NT2/D1 (cell line): Measurements from ENCODE around the gene RFX8.
"Not testable (repeated sequence)": the region's sequence is repeated elsewhere in the genome, so short reads cannot be mapped to it uniquely, and the experiment has no call there.

ENCODE experiments used
- DNase-seq: peaks from one replicate; pipeline ENCODE4 v3.0.0-alpha.2; 2011; ENCODE audit warnings: low read depth, low spot score
- H3K27me3 ChIP-seq: 2 replicates; pipeline ENCODE4 v1.6.0; 2011; ENCODE audit warnings: mild to moderate bottlenecking; ENCODE audit not compliant: insufficient read length, insufficient read depth
- H3K36me3 ChIP-seq: 2 replicates; pipeline ENCODE4 v1.6.1; 2011; ENCODE audit warnings: mild to moderate bottlenecking, low read length, mixed read lengths; ENCODE audit not compliant: insufficient read depth, insufficient read length
- H3K4me1 ChIP-seq: 2 replicates; pipeline ENCODE4 v1.5.1; 2011; ENCODE audit not compliant: insufficient read depth, insufficient read length
- H3K4me3 ChIP-seq: 2 replicates; pipeline ENCODE4 v1.5.1; 2011; ENCODE audit warnings: low read depth; ENCODE audit not compliant: insufficient read length
- H3K9ac ChIP-seq: 2 replicates; pipeline ENCODE4 v1.6.0; 2011; ENCODE audit warnings: low read depth; ENCODE audit not compliant: insufficient read length
- H3K9me3 ChIP-seq: 2 replicates; pipeline ENCODE4 v1.5.1; 2011; ENCODE audit warnings: mild to moderate bottlenecking, low read length; ENCODE audit not compliant: insufficient read depth
- SUZ12 ChIP-seq: IDR thresholded peaks from 2 replicates; pipeline ENCODE4 v1.6.1; 2011; ENCODE audit not compliant: insufficient read length, insufficient read depth; ENCODE audit errors: extremely low read depth
- YY1 ChIP-seq: IDR thresholded peaks from 2 replicates; pipeline ENCODE4 v1.6.1; 2011; ENCODE audit not compliant: insufficient read length, insufficient read depth
- ZNF274 ChIP-seq: IDR thresholded peaks from 2 replicates; pipeline ENCODE4 v1.6.1; 2011; ENCODE audit warnings: mild to moderate bottlenecking, low read depth, low read length

RFX8 gene

GRCh38 chr2:101440127-101440738 is 34.7 kb downstream of the RFX8 start:
- H3K36me3 ChIP-seq = no peaks in the 10 kb centered on the region
- no peak overlapping the region for H3K4me3 ChIP-seq
- no peaks in the 10 kb centered on the region for H3K27me3 ChIP-seq
- TF ChIP-seq SUZ12 = no peak
- TF ChIP-seq ZNF274 = no peak
- no peak for TF ChIP-seq YY1
- H3K4me1 ChIP-seq = no peaks in the 10 kb centered on the region
- no peak for DNase-seq
- H3K9me3 ChIP-seq = no peaks in the 10 kb centered on the region
- no peak overlapping the region for H3K9ac ChIP-seq

GRCh38 chr2:101439716-101440115 is 35.2 kb downstream of the RFX8 start:
- Histone ChIP-seq H3K36me3 (no peaks in the 10 kb centered on the region), H3K9ac (no peak overlapping the region), H3K4me1 (no peaks in the 10 kb centered on the region), H3K9me3 (no peaks in the 10 kb centered on the region), H3K4me3 (no peak overlapping the region), H3K27me3 (no peaks in the 10 kb centered on the region)
- no peak for DNase-seq
- TF ChIP-seq SUZ12 (no peak), ZNF274 (no peak), YY1 (no peak)

GRCh38 chr2:101438555-101438954 is 36.4 kb downstream of the RFX8 start:
- H3K9me3 ChIP-seq, H3K9ac ChIP-seq: not testable (repeated sequence)

GRCh38 chr2:101435001-101435862 is 39.7 kb downstream of the RFX8 start:
- Histone ChIP-seq H3K4me3 (no peak overlapping the region), H3K4me1 (peaks cover 5% of the 10 kb centered on the region), H3K9me3 (no peaks in the 10 kb centered on the region), H3K36me3 (no peaks in the 10 kb centered on the region), H3K27me3 (no peaks in the 10 kb centered on the region), H3K9ac (peak overlapping the region; percentile 46)
- TF ChIP-seq ZNF274 (no peak), SUZ12 (no peak), YY1 (no peak)
- no peak for DNase-seq

More at GRCh38 chr2:101438555-101438954, 36.4 kb downstream of the RFX8 start:
- H3K36me3 ChIP-seq, H3K27me3 ChIP-seq, DNase-seq, H3K4me1 ChIP-seq, H3K4me3 ChIP-seq: not testable (repeated sequence)

- DNase-seq = no peak
- Histone ChIP-seq H3K27me3 (no peaks in the 10 kb centered on the region), H3K36me3 (no peaks in the 10 kb centered on the region), H3K9me3 (no peaks in the 10 kb centered on the region), H3K4me1 (peaks cover 5% of the 10 kb centered on the region), H3K9ac (no peak overlapping the region), H3K4me3 (no peak overlapping the region)
- TF ChIP-seq YY1 (no peak), SUZ12 (no peak), ZNF274 (no peak)
These were observed 41.4 kb downstream of the RFX8 start for GRCh38 chr2:101433465-101433864.

- DNase-seq = no peak
- Histone ChIP-seq H3K9me3 (no peaks in the 10 kb centered on the region), H3K4me3 (no peak overlapping the region), H3K9ac (no peak overlapping the region), H3K27me3 (no peaks in the 10 kb centered on the region), H3K4me1 (peaks cover 5% of the 10 kb centered on the region), H3K36me3 (no peaks in the 10 kb centered on the region)
- no peak for TF ChIP-seq SUZ12
- TF ChIP-seq ZNF274 = no peak
- TF ChIP-seq YY1 = no peak
These were observed 42.3 kb downstream of the RFX8 start for GRCh38 chr2:101432411-101433181.

- no peak for DNase-seq
- TF ChIP-seq ZNF274 (no peak), SUZ12 (no peak), YY1 (no peak)
- no peaks in the 10 kb centered on the region for H3K9me3 ChIP-seq
These were observed 43.4 kb downstream of the RFX8 start for GRCh38 chr2:101431486-101431885.

More at GRCh38 chr2:101431486-101431885, 43.4 kb downstream of the RFX8 start:
- Histone ChIP-seq H3K4me1 (peaks cover 5% of the 10 kb centered on the region), H3K36me3 (no peaks in the 10 kb centered on the region), H3K4me3 (no peak overlapping the region), H3K9ac (no peak overlapping the region), H3K27me3 (no peaks in the 10 kb centered on the region)
